Ishikawa (cell line): ENCODE data around the gene FCRL5.

ENCODE experiments used
- CEBPB ChIP-seq: IDR thresholded peaks from 2 replicates; pipeline ENCODE4 v1.6.1; 2012
- EGR1 ChIP-seq: IDR thresholded peaks from 2 replicates; pipeline ENCODE4 v1.6.1; 2012
- EP300 ChIP-seq: IDR thresholded peaks from 2 replicates; pipeline ENCODE4 v1.6.1; 2012; ENCODE audit warnings: borderline replicate concordance
- FOXM1 ChIP-seq: IDR thresholded peaks from 2 replicates; pipeline ENCODE4 v1.6.1; 2012; ENCODE audit warnings: low read depth, borderline replicate concordance
- RAD21 ChIP-seq: IDR thresholded peaks from 2 replicates; pipeline ENCODE4 v1.6.1; 2012; ENCODE audit warnings: low read depth
- REST ChIP-seq: IDR thresholded peaks from 2 replicates; pipeline ENCODE4 v1.6.1; 2012; ENCODE audit warnings: low read depth, mild to moderate bottlenecking
- TAF1 ChIP-seq: IDR thresholded peaks from 2 replicates; pipeline ENCODE4 v1.6.1; 2012; ENCODE audit warnings: low read depth, mild to moderate bottlenecking
- TCF12 ChIP-seq: IDR thresholded peaks from 2 replicates; pipeline ENCODE4 v1.6.1; 2012; ENCODE audit warnings: low read depth

GRCh38 chr1:157499521-157499920 is 52.8 kb downstream of the FCRL5 start:
- TF ChIP-seq EGR1 (no peak), TCF12 (no peak), RAD21 (no peak), EP300 (no peak), CEBPB (no peak), REST (no peak), TAF1 (no peak), FOXM1 (no peak)
